ENCODE measurements around the gene LLCFC1.

GRCh38 chr7:142960955-142961512, 21.8 kb downstream of the LLCFC1 start:
- TF ChIP-seq SIN3A (IDR thresholded peaks at IDR 0.05; ENCODE audit: borderline replicate concordance, insufficient read depth, low read length) (no peak), TAF1 (IDR thresholded peaks at IDR 0.05; ENCODE audit: borderline replicate concordance, insufficient read depth, low read length) (no peak), REST (IDR thresholded peaks at IDR 0.05; ENCODE audit: insufficient read depth in 1 of 2, low read depth in 2 of 2, low read length in 2 of 2) (no peak), POLR2AphosphoS5 (IDR thresholded peaks at IDR 0.05; ENCODE audit: low read depth, low read length) (no peak), FOXP2 (optimal IDR thresholded peaks at IDR 0.05; ENCODE audit: borderline replicate concordance, extremely low read depth, extremely low read length, insufficient read depth) (no peak)
